GM21576 (cell line): ENCODE measurements around the gene SLC22A7.

Experiments
- ATAC-seq: cut with Tn5 transposase; IDR thresholded peaks from one replicate; pipeline ENCODE4 v1.9.1; 2021; ENCODE audit warnings: mild to moderate bottlenecking, moderate library complexity; ENCODE audit not compliant: unreplicated experiment

Gene SLC22A7

GRCh38 chr6:43297644-43298564 is at the start of gene SLC22A7:
Gene SLC22A7 (plus strand): TSS chr6:43298260. CDS start chr6:43298359, 99 bp downstream.
- ATAC-seq, result no peak

GRCh38 chr6:43248791-43249190 is 49.3 kb upstream of the SLC22A7 start:
- no peak for ATAC-seq

DNA sequence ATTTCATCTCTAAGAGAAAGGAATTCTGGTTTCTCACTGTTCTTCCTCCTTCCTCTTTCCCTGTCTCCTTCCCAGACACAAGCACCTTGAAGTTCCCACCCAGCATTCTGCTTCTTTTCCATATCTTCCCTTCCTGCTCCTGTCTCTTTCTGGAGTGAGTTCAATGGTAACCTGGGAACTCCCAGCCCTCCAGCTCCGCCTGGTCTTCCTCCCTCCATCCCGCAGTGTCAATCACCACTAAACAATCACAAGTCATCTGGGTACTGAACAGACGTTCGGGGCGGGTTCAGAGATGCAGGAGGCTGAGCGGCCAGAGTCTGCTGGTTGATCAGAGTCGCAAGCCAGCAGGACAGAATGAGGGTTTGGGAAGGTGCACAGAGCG is 47.1 kb upstream of the SLC22A7 start:
- no peak for ATAC-seq

DNA sequence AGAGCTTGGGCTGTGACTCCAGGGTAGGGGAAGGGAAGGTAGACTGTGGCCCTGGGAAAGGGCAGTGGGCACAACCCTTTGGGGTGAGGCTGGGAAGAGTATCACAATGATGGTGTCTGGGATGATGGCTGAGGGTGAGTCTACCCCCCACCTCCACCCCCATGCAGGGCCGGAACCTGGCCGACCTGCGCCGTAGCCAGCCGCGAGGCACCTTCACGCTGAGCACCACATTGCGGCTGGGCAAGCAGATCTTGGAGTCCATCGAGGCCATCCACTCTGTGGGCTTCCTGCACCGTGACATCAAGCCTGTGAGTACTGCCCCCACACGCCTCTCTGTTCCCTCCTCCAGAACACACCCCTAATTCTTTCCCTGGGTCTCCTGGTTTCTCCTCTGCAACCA is 44.7 kb upstream of the SLC22A7 start:
- no peak for ATAC-seq

DNA sequence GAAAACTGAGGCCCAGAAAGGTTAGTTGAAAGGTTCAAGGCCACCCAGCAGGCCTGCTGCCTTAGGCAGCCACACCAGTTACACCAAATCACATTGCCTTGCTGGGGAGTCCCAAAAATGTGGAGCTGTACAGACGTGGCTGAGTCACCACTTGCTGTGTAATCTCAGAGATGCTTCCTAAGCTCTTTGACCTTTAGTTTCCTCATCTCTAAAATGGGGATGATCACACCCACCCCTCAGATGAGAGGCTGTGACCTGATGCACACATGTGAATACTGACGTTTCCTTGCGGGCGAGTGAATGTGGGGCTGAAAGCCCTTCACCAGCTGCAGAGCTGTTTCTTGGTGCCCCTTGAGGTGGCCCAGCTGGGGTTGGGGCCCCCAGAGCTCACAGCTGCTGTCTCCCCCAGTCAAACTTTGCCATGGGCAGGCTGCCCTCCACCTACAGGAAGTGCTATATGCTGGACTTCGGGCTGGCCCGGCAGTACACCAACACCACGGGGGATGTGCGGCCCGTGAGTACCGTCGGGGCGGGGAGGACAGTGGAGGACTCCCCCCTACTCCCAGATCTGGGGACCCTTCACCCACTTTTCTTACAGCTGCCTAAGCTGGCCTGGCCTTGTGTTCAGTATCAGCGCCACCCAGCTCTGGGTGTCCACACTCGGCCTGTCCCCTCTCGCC is 43.8 kb upstream of the SLC22A7 start:
- ATAC-seq, result no peak

GRCh38 chr6:43254846-43255245 is 43.2 kb upstream of the SLC22A7 start:
- no peak for ATAC-seq

DNA sequence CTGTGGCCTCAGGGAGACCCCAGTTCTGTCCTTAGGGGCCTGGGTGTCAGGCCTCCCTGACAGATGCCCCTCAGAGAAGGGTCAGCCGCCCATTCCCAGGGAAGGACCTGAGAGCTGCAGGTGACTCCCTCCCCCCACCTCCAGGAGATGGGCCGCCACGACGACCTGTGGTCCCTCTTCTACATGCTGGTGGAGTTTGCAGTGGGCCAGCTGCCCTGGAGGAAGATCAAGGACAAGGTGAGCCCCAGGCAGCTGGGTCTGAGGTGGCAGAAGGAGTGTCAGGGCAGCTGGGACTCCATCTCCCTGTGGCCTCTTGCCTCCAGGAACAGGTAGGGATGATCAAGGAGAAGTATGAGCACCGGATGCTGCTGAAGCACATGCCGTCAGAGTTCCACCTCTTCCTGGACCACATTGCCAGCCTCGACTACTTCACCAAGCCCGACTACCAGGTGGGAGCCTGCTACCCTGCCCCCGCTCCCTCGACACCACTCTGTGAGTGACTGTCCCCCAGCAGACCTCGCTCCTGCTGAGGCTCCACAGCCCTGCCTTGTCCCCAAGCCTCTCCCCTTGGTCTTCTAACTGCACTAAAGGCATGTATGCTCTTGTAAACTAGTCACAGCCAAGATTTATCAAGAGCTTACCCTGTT is 42.5 kb upstream of the SLC22A7 start:
- ATAC-seq, result no peak

DNA sequence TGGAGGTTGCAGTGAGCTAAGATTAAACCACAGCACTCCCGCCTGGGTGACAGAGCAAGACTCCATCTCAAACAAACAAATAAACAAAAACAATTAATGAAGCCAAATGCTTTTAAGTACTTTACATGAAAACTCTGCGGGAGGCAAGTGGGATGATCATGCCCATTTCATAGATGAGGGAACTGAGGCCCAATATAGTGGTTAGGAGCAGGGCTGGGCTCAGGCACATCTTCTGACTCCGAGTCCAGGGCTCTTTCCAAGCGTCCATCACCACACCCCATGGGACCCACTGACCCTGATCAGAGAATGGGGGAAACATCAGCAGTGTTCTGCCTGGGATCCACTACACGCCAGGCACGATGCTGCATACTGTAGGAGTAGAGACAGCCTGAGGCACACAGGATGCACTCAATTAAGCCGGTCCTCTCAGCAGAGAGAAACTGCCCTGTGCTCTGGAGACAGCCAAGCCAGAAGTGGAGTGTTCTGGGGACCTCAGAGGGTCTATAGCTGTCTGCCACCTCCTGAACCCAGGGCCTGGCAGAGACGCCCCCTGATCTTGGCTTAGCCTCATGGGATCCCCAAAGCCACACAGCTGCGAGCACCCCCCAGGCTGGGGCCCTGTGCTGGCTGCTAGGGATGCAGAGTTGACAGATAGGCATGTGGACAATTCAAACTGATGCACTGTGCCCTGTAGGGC is 41.2 kb upstream of the SLC22A7 start:
- ATAC-seq, result no peak

DNA sequence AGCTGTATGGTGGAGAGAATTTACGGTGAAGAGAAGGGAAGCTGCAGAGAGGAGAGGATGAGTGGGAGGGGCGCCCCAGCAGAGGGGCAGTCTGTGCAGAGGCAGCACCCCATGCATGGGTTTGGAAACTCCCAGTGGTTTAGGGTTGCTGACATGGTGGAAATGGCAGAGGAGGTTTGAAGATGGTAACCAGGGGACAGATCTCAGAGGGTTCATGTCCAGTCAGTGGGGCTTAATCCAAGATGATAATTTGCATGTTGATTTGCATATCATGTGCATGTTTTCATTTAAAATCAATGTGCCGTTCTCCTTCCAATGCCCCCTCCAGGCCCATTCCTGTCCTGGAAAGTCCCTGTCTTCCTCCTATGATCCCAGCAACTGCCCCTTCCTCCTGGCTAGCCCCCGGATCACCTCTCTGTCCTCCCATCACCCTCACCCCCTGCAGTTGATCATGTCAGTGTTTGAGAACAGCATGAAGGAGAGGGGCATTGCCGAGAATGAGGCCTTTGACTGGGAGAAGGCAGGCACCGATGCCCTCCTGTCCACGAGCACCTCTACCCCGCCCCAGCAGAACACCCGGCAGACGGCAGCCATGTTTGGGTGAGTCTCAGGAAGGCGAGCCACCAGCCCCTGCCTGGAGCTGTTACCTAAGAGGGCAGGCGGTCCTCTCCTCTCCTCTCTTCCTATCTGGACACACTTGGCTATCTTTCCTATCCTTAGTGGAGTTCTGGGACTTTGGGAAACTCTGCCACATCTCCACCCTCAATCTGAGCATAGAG is 40.5 kb upstream of the SLC22A7 start:
- ATAC-seq, result no peak

DNA sequence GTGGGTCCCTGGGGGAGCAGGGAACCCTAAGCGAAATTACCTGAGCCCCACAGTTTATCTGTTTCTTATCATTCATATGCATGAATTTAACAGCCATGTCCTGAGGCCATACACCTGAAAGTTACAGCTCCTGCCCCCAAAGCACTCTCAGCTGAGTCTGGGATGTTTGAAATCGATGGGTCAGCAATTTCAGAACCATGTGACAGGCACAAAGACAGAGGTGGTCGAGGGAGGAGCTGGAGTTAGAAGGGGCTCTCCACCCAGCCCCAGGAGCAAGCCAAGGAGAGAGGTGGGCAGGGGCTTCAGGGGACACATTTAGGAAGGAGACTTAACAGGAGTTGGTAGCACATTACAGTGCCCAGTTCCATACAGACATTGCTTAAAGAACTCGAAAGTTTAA is 39.9 kb upstream of the SLC22A7 start:
- no peak for ATAC-seq

- no peak for ATAC-seq
These were observed 39.0 kb upstream of the SLC22A7 start for GRCh38 chr6:43258807-43259686.

- no peak for ATAC-seq
These were observed 37.3 kb upstream of the SLC22A7 start for GRCh38 chr6:43260791-43261190.

- ATAC-seq, result no peak
These were observed 36.9 kb upstream of the SLC22A7 start for GRCh38 chr6:43261198-43261597.

- ATAC-seq, result no peak
These were observed 35.9 kb upstream of the SLC22A7 start for GRCh38 chr6:43262000-43262779.

GRCh38 chr6:43262780-43263313 is 35.2 kb upstream of the SLC22A7 start:
- ATAC-seq, result no peak

DNA sequence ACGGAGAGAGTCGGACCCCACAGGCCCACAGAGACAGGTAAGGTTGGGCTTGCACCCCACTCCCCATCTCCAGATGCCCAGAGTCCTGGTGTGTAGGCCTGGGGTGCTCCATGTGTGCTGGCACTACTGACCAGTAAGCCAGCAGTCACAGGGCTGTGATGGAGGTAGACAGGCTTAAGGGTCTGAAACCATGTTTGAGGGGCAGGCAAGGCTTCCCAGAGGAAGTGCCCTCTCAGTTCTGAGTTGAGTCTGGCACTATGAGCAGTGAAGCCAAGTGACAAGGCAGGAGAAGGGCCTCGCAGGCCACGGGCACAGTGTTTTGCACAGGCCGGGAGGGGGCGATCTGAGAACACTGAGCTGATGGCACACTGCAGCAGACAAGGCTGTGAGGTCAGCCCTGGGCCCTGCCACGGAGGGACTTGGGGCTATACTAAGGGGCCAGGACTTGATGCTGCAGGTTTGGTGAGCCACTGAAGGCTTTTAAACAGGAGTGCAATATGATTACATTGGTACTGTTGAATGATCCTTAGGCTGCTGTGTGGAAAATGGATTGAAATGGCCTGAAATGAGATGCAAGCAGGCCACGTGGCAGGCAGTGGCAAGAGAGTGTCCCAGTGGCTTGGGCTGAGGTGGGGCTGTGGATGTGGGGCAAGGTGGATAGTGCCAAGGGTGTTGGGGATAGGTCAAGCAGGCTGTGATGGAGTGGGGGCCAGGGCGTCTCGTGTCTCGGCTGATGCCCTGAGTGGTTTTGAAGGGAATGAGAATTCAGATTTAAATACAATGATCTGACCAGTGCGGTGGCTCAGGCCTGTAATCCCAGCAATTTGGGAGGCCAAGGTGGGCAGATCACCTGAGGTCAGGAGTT is 34.5 kb upstream of the SLC22A7 start:
- peak; percentile 75 for ATAC-seq

DNA sequence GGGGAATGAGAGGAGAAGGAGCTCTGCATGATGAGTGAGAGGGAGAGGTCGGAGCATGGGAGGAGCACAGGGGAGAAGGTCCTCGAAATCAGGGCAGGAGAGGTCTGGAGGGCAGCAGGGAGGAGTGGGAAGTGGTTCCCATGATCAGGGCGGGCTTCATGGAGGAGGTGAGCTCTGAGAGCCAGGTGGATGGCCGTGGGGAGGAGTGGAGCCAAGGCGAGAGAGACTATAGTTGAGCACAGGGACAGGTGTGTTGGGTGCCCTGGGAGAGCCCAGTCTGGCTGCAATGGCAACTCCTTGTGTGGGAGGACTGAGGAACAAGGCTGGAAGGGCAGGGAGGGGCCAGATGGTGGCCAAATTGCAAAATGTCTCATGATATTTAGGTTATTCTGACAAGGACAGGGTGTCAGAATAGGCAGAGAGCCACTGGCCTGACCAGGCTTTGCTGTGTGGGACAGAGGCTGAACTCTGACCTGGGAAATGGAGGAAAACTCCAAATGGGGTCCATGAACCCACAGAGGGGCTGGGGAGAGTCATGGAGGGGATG is 33.4 kb upstream of the SLC22A7 start:
- ATAC-seq, result no peak
